SK-N-MC (cell line): ENCODE measurements around the gene TYSND1.

Experiments
- EZH2 ChIP-seq: fragments of 200-600 bp; sonication (generic); IDR thresholded peaks from one replicate; pipeline ENCODE4 v1.6.1; 2017; ENCODE audit warnings: antibody characterized with exemption
- POLR2AphosphoS5 ChIP-seq: IDR thresholded peaks from 2 replicates; pipeline ENCODE4 v1.6.1; 2012; ENCODE audit warnings: mild to moderate bottlenecking, low read depth, low read length, borderline replicate concordance

- no peak for TF ChIP-seq POLR2AphosphoS5
- TF ChIP-seq EZH2, result no peak
Observed at GRCh38 chr10:70119623-70120022, 26.9 kb downstream of the TYSND1 start.
